WTC11 (cell line): Measurements from ENCODE around the gene AMPD3. TPM values are rescaled to one million over a fixed set of nuclear protein-coding genes. Genes with fewer than 3 reads are reported as not detected.

ENCODE experiments used
- ATAC-seq: fragments of 200-7000 bp; cut with Tn5 transposase; 2 replicates; pipeline ENCODE4 v1.10.0; 2021; ENCODE audit warnings: mild to moderate bottlenecking, moderate library complexity
- CTCF ChIA-PET: fragments of 300-600 bp; sonication (Branson Sonifier 250); formaldehyde crosslinking; loops from one replicate; lab custom pipeline; 2021; ENCODE audit warnings: antibody characterized with exemption; lab: Charles Lee
- POLR2A ChIA-PET: fragments of 350-600 bp; sonication (Branson Sonifier 250); formaldehyde crosslinking; loops from one replicate; lab custom pipeline; 2021; ENCODE audit warnings: antibody characterized with exemption; lab: Charles Lee
- DNase-seq: peaks from one replicate; pipeline ENCODE4 v3.0.0; 2021; ENCODE audit warnings: low spot score
- H3K27ac Mint-ChIP-seq: 2 replicates; pipeline ENCODE4 v1.8.0; 2021; ENCODE audit warnings: mixed read lengths
- H3K27me3 Mint-ChIP-seq: 2 replicates; pipeline ENCODE4 v1.8.0; 2021; ENCODE audit warnings: low read depth, mild to moderate bottlenecking, moderate library complexity, mixed read lengths
- H3K36me3 Mint-ChIP-seq: 2 replicates; pipeline ENCODE4 v1.8.0; 2021; ENCODE audit warnings: mixed read lengths
- H3K4me1 Mint-ChIP-seq: 2 replicates; pipeline ENCODE4 v1.8.0; 2022; ENCODE audit warnings: mixed read lengths
- H3K4me3 Mint-ChIP-seq: 2 replicates; pipeline ENCODE4 v1.8.0; 2021; ENCODE audit warnings: mild to moderate bottlenecking, moderate library complexity, mixed read lengths
- H3K9me3 Mint-ChIP-seq: 2 replicates; pipeline ENCODE4 v1.8.0; 2021; ENCODE audit warnings: mixed read lengths
- ATF1 ChIP-seq: sonication (generic); formaldehyde crosslinking; IDR thresholded peaks from 2 replicates; pipeline ENCODE4 v1.8.1; 2023; ENCODE audit warnings: mild to moderate bottlenecking, moderate library complexity, missing genetic modification reagents
- ELF4 ChIP-seq: sonication (generic); formaldehyde crosslinking; IDR thresholded peaks from 2 replicates; pipeline ENCODE4 v1.8.1; 2022; ENCODE audit warnings: low read depth, mild to moderate bottlenecking, moderate library complexity, missing genetic modification reagents
- GABPB1 ChIP-seq: sonication (generic); formaldehyde crosslinking; IDR thresholded peaks from 2 replicates; pipeline ENCODE4 v1.8.1; 2023; ENCODE audit warnings: mild to moderate bottlenecking, missing genetic modification reagents
- KAT7 ChIP-seq: sonication (generic); formaldehyde crosslinking; IDR thresholded peaks from 2 replicates; pipeline ENCODE4 v1.8.1; 2023; ENCODE audit warnings: missing genetic modification reagents, mild to moderate bottlenecking, borderline replicate concordance
- NFE2L1 ChIP-seq: sonication (generic); formaldehyde crosslinking; IDR thresholded peaks from 2 replicates; pipeline ENCODE4 v1.8.1; 2023; ENCODE audit warnings: missing genetic modification reagents
- NR1H2 ChIP-seq: sonication (generic); formaldehyde crosslinking; IDR thresholded peaks from 2 replicates; pipeline ENCODE4 v1.9.0; 2021; ENCODE audit warnings: mild to moderate bottlenecking, moderate library complexity, missing genetic modification reagents
- NR2C2 ChIP-seq: sonication (generic); formaldehyde crosslinking; IDR thresholded peaks from 2 replicates; pipeline ENCODE4 v1.8.0; 2022; ENCODE audit warnings: mild to moderate bottlenecking, missing genetic modification reagents
- RELA ChIP-seq: sonication (generic); formaldehyde crosslinking; IDR thresholded peaks from 2 replicates; pipeline ENCODE4 v1.8.1; 2022; ENCODE audit warnings: missing genetic modification reagents, mild to moderate bottlenecking, borderline replicate concordance
- RORB ChIP-seq: fragments of 250-450 bp; sonication (Bioruptor Pico); IDR thresholded peaks from 2 replicates; pipeline ENCODE4 v1.9.0; 2021; ENCODE audit warnings: mild to moderate bottlenecking
- ZNF423 ChIP-seq: fragments of 250-450 bp; sonication (Bioruptor Pico); IDR thresholded peaks from 2 replicates; pipeline ENCODE4 v2.1.2; 2022; ENCODE audit warnings: mild to moderate bottlenecking, moderate library complexity
- total RNA-seq: library from RNA; stranded (reverse); gene quantifications from 3 replicates; pipeline ENCODE4 v1.2.3, GENCODE V29; 2021
- TF ChIP-seq, protein P1 (sequence below): sonication (generic); formaldehyde crosslinking; IDR thresholded peaks from 2 replicates; pipeline ENCODE4 v1.8.1; 2023; ENCODE audit warnings: mild to moderate bottlenecking, moderate library complexity, missing genetic modification reagents
- TF ChIP-seq, protein P2 (sequence below): sonication (generic); formaldehyde crosslinking; IDR thresholded peaks from 2 replicates; pipeline ENCODE4 v1.8.0; 2022; ENCODE audit warnings: missing genetic modification reagents
- TF ChIP-seq, protein P3 (sequence below): fragments of 250-450 bp; sonication (Bioruptor Pico); IDR thresholded peaks from 2 replicates; pipeline ENCODE4 v1.9.0; 2021; ENCODE audit warnings: mild to moderate bottlenecking
- TF ChIP-seq, protein P4 (sequence below): sonication (generic); formaldehyde crosslinking; conservative IDR thresholded peaks from 2 replicates; pipeline ENCODE4 v1.8.1; 2023; ENCODE audit warnings: mild to moderate bottlenecking, low read depth, missing genetic modification reagents, moderate library complexity
- TF ChIP-seq, protein P5 (sequence below): fragments of 250-450 bp; sonication (Bioruptor Pico); conservative IDR thresholded peaks from 2 replicates; pipeline ENCODE4 v1.9.0; 2021; ENCODE audit warnings: mild to moderate bottlenecking

AMPD3 gene
- total RNA-seq, 1 experiment from 2014 or later, result 6.4 TPM

DNA sequence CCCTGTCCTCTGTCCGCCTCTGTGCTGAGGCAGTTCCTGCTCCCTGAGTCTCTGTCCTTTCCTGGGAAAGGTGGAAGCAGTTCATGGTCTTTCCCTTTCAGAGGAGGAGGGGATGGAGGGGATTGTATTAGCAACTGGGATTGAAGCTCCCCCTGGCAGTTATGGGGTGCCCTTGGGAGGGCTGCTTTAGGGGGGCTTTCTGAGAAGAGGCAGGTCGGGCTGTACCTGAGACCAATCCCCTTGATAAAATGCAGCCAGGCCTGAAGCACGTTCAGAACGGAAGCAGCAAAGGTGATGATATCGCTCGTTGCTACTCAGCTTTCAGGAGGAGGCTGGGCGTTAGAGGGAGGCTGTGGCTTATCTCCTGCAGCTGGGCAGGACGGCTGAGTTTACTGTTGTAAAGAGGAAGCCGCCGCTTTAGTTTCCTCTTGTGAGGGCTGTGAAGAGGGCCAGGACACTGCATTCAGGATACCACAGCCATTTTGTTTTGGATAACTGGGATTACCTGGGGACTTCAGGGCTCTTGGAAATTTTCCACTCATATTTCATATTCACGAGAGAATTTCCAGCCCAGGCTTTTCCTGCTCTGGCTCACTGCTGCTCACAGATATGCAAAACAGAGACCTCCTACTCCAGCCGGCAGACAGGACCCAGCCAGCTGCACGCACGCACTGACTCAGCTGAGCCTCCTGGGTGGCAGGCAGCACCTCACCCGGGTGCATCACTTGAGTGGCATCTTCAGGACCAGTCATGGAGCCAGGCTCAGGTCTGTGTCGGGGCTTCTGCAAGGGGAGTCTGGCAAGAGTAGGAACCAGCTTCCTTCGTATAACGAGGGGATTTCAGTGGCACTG is 798 bp downstream of the AMPD3 start:
- peaks cover 20% of the 10 kb centered on the region for H3K27me3 Mint-ChIP-seq
- H3K4me1 Mint-ChIP-seq, result peaks cover 34% of the 10 kb centered on the region
- ATAC-seq (peak; percentile 60), DNase-seq (peak; percentile 35)
- POLR2A ChIA-PET, result interaction anchor here (1.2 kb wide), 1 partner anchor 61 kb away, joined by 3 read pairs; no protein-coding TSS in a partner anchor
- 0 out of 2 replicates have a peak, but pooled peaks have one; percentile 5 for TF ChIP-seq ZNF423 (CRISPR knock-in tag)
- TF ChIP-seq, protein P1, sequence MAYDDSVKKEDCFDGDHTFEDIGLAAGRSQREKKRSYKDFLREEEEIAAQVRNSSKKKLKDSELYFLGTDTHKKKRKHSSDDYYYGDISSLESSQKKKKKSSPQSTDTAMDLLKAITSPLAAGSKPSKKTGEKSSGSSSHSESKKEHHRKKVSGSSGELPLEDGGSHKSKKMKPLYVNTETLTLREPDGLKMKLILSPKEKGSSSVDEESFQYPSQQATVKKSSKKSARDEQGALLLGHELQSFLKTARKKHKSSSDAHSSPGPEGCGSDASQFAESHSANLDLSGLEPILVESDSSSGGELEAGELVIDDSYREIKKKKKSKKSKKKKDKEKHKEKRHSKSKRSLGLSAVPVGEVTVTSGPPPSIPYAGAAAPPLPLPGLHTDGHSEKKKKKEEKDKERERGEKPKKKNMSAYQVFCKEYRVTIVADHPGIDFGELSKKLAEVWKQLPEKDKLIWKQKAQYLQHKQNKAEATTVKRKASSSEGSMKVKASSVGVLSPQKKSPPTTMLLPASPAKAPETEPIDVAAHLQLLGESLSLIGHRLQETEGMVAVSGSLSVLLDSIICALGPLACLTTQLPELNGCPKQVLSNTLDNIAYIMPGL (CRISPR knock-in tag), result no peak
- CTCF ChIA-PET, result interaction anchor here (0.6 to 2.4 kb wide), 7 partner anchors 11 to 279 kb away, joined by 3 to 10 read pairs (median 3); partner anchors contain the start of gene RNF141
- peak overlapping the region; percentile 53 for H3K27ac Mint-ChIP-seq
- H3K4me3 Mint-ChIP-seq, result no peak overlapping the region
- no peaks in the 10 kb centered on the region for H3K9me3 Mint-ChIP-seq
- no peaks in the 10 kb centered on the region for H3K36me3 Mint-ChIP-seq

DNA sequence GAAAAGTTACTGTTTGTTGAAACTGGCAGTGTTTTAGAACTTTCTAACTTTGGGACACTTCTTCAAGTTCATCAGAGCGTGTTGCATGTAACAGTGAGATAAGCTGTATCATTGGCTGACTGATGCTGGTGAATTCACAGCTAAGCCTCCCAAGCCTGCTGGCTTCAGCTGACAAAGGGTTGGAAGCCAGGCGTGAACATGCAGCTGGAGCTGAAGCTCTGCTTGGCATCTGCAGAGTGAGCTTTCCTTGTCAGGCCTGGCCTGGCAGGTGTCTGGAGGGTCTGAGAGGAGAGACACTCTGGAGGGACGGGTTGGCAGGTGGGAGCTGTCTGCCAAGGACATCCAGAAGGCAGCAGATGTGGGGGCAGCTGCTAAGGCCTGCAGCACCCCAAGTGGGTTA is 1.5 kb downstream of the AMPD3 start:
- no peaks in the 10 kb centered on the region for H3K36me3 Mint-ChIP-seq

DNA sequence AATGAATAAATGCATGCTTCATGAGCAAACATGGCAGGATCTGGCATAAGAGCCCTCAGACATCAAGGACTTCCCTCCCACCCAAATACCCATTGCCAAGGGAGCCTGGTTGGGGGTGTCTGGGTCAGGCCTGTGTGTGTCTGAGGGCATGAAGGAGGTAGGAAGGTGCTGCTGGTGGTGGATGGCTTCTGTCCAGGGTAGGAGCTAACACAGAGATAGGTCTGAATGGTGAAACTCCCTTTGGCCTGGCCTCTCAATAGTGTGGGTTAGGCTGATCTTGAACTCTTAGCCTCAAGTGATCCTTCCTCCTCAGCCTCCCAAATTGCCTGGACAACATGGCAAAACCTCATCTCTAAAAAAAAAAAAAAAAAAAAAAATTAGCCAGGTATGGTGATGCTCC is 2.8 kb downstream of the AMPD3 start:
- ChIA-PET CTCF (interaction anchor here (1.5 kb wide), 1 partner anchor 83 kb away, joined by 4 read pairs; the partner anchor contains the start of gene RNF141), POLR2A (no interaction called here)
- no peak for ATAC-seq
- no peak for DNase-seq
- Mint-ChIP-seq H3K9me3 (no peaks in the 10 kb centered on the region), H3K4me3 (no peak overlapping the region), H3K4me1 (peaks cover 30% of the 10 kb centered on the region), H3K36me3 (no peaks in the 10 kb centered on the region), H3K27ac (no peak overlapping the region), H3K27me3 (peaks cover 3% of the 10 kb centered on the region; the same call in 1 of the 2 replicates)
- TF ChIP-seq, protein P2, sequence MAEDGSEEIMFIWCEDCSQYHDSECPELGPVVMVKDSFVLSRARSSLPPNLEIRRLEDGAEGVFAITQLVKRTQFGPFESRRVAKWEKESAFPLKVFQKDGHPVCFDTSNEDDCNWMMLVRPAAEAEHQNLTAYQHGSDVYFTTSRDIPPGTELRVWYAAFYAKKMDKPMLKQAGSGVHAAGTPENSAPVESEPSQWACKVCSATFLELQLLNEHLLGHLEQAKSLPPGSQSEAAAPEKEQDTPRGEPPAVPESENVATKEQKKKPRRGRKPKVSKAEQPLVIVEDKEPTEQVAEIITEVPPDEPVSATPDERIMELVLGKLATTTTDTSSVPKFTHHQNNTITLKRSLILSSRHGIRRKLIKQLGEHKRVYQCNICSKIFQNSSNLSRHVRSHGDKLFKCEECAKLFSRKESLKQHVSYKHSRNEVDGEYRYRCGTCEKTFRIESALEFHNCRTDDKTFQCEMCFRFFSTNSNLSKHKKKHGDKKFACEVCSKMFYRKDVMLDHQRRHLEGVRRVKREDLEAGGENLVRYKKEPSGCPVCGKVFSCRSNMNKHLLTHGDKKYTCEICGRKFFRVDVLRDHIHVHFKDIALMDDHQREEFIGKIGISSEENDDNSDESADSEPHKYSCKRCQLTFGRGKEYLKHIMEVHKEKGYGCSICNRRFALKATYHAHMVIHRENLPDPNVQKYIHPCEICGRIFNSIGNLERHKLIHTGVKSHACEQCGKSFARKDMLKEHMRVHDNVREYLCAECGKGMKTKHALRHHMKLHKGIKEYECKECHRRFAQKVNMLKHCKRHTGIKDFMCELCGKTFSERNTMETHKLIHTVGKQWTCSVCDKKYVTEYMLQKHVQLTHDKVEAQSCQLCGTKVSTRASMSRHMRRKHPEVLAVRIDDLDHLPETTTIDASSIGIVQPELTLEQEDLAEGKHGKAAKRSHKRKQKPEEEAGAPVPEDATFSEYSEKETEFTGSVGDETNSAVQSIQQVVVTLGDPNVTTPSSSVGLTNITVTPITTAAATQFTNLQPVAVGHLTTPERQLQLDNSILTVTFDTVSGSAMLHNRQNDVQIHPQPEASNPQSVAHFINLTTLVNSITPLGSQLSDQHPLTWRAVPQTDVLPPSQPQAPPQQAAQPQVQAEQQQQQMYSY (CRISPR knock-in tag), result no peak
- TF ChIP-seq NR2C2 (CRISPR knock-in tag) (no peak), NFE2L1 (no peak), RORB (CRISPR knock-in tag) (no peak), RELA (CRISPR knock-in tag) (no peak), GABPB1 (CRISPR knock-in tag) (no peak)
- TF ChIP-seq, protein P3, sequence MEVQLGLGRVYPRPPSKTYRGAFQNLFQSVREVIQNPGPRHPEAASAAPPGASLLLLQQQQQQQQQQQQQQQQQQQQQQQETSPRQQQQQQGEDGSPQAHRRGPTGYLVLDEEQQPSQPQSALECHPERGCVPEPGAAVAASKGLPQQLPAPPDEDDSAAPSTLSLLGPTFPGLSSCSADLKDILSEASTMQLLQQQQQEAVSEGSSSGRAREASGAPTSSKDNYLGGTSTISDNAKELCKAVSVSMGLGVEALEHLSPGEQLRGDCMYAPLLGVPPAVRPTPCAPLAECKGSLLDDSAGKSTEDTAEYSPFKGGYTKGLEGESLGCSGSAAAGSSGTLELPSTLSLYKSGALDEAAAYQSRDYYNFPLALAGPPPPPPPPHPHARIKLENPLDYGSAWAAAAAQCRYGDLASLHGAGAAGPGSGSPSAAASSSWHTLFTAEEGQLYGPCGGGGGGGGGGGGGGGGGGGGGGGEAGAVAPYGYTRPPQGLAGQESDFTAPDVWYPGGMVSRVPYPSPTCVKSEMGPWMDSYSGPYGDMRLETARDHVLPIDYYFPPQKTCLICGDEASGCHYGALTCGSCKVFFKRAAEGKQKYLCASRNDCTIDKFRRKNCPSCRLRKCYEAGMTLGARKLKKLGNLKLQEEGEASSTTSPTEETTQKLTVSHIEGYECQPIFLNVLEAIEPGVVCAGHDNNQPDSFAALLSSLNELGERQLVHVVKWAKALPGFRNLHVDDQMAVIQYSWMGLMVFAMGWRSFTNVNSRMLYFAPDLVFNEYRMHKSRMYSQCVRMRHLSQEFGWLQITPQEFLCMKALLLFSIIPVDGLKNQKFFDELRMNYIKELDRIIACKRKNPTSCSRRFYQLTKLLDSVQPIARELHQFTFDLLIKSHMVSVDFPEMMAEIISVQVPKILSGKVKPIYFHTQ (CRISPR knock-in tag), result no peak

More for the DNA sequence above, 1.5 kb downstream of the AMPD3 start:
- CTCF ChIA-PET, result interaction anchor here (0.5 to 2.4 kb wide), 7 partner anchors 20 to 1288 kb away, joined by 3 to 10 read pairs (median 5); partner anchors contain the start of gene RNF141
- DNase-seq, result no peak
- no peak for TF ChIP-seq NR1H2 (CRISPR knock-in tag)
- TF ChIP-seq, protein P4, sequence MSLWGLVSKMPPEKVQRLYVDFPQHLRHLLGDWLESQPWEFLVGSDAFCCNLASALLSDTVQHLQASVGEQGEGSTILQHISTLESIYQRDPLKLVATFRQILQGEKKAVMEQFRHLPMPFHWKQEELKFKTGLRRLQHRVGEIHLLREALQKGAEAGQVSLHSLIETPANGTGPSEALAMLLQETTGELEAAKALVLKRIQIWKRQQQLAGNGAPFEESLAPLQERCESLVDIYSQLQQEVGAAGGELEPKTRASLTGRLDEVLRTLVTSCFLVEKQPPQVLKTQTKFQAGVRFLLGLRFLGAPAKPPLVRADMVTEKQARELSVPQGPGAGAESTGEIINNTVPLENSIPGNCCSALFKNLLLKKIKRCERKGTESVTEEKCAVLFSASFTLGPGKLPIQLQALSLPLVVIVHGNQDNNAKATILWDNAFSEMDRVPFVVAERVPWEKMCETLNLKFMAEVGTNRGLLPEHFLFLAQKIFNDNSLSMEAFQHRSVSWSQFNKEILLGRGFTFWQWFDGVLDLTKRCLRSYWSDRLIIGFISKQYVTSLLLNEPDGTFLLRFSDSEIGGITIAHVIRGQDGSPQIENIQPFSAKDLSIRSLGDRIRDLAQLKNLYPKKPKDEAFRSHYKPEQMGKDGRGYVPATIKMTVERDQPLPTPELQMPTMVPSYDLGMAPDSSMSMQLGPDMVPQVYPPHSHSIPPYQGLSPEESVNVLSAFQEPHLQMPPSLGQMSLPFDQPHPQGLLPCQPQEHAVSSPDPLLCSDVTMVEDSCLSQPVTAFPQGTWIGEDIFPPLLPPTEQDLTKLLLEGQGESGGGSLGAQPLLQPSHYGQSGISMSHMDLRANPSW (CRISPR knock-in tag), result no peak
- TF ChIP-seq KAT7 (CRISPR knock-in tag), result no peak
- TF ChIP-seq RELA (CRISPR knock-in tag), result no peak
- TF ChIP-seq ELF4 (CRISPR knock-in tag), result no peak
- no peak for TF ChIP-seq ATF1
- TF ChIP-seq, protein P5, sequence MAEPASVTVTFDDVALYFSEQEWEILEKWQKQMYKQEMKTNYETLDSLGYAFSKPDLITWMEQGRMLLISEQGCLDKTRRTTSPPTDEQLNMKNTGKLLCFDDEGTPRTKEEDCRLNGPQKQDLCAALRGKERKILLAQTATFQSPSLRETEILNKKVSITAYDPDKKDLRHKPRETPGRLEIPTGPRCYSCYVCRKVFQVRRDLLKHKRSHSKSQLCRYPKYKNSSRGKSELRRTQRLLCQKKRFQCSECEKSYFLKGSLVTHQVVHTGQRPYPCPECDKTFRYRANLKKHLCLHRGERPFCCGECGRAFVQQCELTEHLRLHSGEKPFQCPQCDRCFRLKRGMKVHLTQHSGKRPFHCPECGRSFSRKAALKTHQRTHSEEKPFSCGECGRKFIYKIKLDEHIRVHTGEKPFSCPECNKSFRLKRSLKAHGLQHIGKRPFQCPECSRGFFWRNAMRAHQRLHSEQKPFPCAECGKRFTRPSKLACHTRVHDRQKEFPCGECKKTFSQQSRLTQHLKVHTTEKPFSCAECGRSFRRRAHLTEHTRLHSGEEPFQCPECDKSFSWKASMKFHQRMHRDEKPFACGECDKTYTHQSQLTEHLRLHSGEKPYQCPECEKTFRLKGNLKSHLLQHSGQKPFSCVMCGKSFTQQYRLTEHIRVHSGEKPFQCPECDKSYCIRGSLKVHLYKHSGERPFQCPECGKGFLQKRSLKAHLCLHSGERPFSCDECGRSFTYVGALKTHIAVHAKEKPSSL, result no peak
- TF ChIP-seq, all 79 proteins: peak for 0
- H3K27ac Mint-ChIP-seq, result no peak overlapping the region
- H3K27me3 Mint-ChIP-seq, result peaks cover 14% of the 10 kb centered on the region
- H3K4me3 Mint-ChIP-seq, result no peak overlapping the region
- POLR2A ChIA-PET, result interaction anchor here (1.2 kb wide), 1 partner anchor 60 kb away, joined by 3 read pairs; no protein-coding TSS in a partner anchor
- ATAC-seq, result no peak
- no peaks in the 10 kb centered on the region for H3K9me3 Mint-ChIP-seq
- H3K4me1 Mint-ChIP-seq, result peaks cover 30% of the 10 kb centered on the region
